Activated CD8-positive, alpha-beta memory T cell treated with anti-CD3 and anti-CD28 coated beads, Interleukin-2, amount 50 U/mL, for 4 hours (primary cell): ENCODE measurements around the gene CTSA.
"Not testable (repeated sequence)": the region's sequence is repeated elsewhere in the genome, so short reads cannot be mapped to it uniquely, and the experiment has no call there.

Experiments used
- DNase-seq: peaks from one replicate; pipeline ENCODE4 v3.0.0-alpha.2; 2020

CTSA gene

DNA sequence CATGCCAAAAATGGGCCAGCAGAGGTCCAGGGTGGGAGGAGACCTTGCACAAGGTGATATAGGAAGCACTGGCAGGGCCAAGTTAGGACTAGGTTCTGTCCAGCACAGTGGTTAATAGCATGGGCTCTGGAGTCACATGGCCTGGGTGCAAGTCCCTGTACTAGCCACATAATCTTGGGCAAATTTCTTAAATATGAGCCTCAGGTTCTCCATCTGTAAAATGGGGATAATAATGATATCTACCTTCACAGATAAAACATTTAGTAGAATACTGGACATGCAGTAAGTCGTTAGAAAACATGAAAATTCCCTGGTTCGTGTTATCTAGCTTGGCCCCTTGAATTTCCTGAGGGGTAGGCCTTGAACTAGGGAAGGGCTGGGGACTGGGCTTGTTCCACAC is 6.2 kb downstream of the CTSA start:
- no peak for DNase-seq

DNA sequence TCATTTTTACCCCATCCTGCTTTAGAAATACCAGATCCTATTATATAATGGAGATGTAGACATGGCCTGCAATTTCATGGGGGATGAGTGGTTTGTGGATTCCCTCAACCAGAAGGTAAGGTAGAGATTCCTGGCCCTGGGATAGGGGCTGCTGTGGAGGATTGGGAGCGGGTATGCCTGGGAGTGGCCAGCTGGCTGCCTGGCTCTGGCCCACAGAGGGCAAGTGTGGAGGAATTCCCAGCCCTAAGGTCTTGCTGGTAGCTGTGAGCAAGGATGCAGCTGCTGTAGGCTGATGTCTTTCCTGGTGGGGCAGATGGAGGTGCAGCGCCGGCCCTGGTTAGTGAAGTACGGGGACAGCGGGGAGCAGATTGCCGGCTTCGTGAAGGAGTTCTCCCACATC is 6.6 kb downstream of the CTSA start:
- DNase-seq: no peak

DNA sequence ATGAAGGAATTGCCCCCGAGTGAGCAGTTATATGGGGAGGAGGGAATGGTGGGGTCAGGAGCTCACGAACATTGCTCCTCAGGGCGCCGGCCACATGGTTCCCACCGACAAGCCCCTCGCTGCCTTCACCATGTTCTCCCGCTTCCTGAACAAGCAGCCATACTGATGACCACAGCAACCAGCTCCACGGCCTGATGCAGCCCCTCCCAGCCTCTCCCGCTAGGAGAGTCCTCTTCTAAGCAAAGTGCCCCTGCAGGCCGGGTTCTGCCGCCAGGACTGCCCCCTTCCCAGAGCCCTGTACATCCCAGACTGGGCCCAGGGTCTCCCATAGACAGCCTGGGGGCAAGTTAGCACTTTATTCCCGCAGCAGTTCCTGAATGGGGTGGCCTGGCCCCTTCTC is 7.2 kb downstream of the CTSA start:
- no peak for DNase-seq

DNA sequence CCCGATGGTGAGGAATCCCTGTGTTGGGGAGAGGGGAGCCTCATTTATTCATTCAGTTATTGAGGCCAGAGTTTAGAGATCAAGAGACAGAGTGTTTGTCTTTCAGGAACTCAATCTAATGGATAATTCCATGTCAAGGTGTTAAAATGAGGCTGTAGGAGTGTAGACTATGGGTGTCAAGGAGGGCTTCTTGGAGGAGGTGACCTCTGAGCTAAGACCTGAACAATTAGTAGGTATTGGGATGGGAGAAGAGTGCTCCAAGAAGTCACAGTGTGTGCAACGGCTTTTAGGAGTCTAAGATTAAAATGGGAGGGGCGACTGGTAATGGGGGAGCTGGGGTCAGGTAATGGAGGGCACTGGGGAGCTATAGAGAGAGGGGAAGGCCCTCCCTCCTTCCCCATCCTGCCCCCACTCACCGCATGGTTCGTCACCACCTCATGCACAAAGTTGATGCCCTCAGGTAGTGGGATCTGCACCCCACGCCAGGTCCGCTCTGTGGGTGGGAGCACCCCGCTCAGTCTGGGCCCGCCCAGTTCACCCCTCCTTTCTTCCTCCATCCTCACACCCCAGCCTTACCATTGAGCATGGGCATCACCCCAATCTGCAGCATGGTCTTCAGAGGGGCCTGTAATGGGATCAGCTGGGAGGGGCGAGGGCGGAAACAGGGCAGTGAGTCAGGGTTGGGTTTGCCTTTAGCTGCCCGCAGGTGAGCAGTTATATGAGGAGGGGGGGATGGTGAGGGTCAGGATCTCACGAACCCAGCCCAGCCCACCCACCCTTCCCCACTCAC is 8.1 kb downstream of the CTSA start:
- DNase-seq: no peak

DNA sequence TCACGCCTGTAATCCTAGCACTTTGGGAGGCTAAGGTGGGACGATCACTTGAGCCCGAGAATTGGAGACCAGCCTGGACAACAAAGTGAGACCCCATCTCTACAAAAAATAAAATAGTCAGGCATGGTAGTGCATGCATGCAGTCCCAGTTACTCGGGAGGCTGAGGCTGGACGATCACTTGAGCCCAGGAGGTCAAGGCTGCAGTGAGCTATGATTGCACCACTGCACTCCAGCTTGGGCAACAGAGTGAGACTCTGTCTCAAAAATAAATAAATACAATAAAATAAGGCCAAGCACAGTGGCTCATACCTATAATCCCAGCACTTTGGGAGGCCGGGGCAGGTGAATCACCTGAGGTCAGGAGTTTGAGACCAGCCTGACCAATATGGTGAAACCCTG is 10.2 kb downstream of the CTSA start:
- DNase-seq: not testable (repeated sequence)

DNA sequence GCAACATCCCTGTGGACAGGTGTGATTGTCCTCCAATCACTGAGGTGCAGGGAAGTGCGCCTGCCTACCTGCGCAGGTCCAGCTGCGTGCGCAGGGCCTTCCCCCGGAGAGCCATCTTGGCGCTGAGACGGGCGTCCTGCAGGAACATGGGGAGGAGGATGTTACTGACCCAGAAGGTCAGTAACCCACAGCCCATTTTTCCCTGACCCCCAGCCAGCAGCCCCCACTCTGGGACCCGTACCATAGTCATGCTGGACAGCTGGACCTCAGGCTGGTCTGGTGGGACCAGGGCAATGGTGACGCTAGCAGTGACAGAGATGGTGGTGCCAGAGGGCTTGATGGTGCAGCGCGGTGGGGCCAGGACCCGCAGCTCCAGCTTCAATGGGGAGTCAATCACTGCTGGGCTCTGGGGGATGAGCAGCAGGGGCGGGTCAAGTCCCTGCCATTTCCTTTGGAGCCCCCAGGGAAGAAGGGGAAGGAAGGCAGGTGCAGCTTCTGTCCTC is 11.1 kb downstream of the CTSA start:
- DNase-seq: no peak

DNA sequence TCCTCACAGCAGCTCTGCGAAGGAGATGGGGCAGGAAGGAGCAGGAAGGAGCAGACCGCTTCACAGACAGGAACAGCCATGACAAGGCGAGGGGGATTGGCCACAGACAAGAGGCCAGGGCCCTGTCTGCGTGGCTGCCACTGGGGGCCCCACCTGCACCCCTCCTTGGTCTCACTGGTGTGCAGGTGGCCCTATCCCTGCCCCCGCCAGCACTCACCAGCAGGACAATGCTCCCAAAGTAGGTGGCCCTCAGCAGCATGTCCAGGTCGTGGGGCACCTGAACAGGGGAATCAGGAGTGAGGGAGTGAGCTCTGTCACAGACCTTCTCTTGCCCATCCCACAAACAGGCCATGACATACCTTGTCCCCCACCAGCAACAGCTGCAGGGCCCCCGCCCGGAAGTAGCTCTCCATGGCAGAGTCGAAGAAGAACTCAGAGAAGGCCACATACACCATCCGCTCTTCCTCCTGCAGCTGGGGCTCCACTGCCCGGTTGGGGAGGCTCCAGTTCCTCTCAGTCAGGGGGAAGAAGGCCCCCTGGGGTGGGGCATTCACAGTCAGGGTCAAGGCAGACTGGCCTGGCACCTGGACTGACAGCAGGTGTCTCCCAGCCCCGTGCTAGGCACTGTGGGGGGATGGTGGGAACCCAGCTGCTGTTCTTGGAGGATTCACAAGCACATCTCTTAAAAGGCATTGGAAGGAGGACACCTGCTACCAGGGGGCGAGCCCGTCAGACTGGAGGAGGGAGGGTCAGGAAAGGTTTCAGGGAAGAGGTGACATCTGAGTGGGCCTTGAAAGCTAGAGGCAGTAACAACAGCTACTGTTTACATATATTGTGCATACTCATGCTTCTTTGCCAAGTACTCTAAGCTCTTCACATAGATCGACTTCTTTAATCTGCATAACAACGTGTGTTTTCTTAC is 13.7 kb downstream of the CTSA start:
- DNase-seq: no peak

DNA sequence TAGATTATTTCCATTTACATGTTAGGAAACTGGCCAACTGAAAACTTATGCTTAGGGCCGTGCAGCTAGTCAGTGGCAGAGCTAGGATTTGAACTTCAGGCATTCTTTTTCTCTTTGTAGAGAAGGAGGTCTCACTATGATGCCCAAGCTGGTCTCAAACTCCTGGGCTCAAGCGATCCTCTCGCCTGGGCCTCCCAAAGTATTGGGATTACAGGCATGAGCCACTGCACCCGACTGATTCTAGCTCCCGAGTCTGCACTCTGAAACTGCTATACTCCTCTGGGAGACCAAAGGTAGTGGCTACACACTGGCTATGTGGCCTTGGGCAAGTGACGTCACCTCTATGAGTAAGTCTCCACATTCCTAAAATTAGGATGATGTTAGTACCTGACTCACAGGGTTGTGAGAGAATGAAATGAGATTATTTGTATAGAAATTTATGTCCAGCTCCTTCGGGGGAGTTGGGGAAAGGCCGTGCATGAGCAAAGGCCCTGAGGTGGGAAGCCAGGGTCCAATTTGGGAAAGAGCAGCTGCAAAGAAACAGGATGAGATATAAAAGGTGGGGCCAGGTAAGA is 14.5 kb downstream of the CTSA start:
- no peak for DNase-seq

DNA sequence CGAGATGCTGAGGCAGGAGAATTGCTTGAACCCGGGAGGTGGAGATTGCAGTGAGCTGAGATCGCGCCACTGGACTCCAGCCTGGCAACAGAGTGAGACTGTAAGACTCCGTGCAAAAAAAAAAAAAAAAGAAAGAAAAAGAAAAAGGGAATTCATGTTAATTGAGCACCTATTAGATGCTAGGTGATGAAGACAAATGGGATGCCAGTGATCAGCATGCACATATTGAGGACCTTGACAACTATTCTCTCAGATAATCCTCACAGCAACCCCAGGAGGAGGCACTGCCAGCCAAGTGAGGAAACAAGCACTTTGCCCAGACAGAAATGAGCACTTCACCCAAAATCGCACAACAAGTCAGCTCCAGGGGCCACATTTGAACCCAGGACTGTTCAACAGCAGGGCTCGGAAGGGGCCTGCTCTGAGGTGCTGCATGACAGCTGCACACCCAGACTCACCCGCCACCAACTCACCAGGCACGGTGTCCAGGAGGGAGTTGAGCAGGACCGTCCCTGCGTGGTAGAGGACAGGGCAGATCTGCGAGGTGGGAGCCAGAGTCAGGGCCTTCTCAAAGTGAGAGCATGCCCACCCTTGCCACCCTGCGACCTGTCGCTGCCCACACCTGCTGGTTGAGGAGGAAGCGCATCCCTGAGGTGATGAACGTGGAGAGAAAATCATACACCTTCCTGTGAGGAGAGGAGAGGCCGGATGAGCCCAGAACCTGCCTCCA is 16.2 kb downstream of the CTSA start:
- DNase-seq: no peak

DNA sequence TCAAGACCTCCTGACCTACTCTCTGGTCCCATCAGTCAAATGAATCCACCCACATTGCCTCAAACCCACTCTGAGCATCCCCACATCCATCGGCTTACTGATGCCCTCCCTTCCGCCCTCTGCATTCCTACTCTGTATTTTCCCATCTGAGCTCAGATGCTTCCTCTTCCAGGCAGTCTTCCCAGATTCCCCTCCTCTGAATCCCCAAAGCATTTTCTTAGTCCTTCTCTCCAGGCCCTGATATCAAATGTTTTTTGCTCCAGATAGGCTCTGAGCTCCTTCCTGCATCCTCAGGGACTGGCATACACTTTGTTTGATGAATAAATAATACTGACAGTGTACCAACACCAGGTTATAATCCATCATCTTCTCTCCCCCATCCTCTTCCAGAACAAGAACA is 16.9 kb downstream of the CTSA start:
- no peak for DNase-seq

DNA sequence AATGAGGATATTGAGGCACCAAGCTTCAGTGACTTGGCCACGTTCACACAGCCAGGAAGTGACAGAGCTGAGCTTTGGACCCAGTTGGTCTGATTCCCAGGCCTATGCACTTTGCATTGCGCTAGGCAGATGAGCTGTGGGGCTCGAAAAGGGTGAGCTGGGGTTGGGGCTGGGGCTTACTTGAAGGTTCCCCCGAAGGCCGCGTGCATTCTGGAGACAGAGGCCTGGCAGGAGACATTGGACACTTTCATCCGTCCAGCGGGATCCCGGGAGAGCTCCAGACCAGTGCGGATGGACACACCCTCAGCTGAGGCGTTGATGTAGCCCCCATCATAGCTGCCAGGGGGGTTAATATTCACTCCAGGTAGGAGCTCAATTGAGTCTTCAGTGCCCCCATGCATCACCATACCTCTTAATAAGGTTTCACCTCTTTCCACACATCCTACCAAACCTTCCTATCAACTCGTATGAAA is 18.2 kb downstream of the CTSA start:
- no peak for DNase-seq

DNA sequence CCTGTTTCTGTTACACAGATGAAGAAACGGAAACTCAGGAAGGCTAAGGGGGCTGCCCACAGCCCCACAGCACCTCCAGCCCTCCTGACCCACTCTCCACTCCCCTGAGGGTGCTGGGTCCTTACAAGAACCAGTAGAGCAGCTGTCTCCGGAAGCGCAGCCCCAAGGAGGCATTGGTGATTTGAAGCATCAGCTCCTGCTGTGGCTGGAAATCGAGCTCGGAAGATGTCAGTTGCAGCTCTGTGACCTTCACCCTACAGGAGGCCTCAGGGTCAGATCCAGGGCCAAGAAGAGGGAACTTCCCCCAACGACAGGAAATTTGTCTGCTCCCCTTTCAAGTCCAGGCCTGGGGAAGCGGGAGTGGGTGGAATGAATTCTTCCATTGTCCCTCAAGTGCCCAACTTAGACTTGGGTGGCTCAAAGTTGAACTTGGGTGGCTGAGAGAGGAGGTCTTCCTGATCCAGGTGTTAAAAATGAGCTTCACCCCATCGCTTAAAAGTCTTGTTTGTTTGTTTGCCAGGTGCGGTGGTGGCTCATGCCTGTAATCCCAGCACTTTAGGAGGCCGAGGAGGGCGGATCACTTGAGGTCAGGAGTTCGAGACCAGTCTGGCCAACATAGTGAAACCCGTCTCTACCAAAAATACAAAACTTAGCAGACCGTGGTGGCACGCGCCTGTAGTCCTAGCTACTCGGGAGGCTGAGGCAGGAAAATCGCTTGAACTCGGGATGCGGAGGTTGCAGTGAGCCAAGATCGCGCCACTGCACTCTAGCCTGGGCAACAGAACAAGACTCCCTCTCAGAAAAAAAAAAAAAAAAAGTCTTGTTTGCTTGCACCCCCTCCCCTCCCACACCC is 18.9 kb downstream of the CTSA start:
- DNase-seq: no peak

DNA sequence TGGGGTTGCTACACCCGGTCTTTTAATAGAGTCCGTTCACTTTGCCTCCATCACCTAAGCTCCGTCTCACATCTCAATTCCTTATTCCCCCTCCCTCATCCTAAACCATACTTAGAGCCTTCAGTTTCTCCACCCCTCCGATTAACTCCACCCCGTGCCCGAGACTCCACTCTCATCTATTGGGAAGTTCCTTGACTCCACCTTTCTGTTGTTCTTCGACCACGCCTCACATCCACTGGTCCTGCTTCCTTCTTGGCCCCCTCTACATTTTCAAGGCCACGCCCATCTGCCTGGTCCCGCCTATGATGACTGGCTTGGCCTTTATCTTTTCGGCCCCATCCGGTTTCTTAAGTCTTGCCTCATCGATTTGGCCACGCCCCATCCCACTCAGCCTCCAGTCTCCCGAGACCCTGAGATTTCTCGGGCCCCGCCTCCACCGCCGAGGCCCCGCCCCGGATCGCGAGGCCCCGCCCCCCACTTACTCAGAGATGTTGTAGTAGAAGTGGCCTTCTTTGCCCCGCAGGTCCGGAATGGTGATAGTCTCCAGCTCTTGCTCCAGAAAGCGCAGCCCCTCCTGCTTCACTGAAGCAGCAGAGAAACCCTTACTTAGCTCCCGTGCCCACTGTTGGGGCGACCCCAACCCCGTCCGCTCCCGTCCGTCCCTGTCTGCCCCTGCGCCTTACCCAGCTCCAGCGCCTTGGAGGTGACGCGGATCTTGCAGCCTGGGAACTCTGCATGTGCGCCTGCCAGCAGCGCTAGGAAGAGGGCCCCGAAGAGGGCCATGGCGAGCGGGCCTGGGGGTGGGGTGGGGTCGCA is 19.7 kb downstream of the CTSA start:
- DNase-seq: peak; percentile 92

DNA sequence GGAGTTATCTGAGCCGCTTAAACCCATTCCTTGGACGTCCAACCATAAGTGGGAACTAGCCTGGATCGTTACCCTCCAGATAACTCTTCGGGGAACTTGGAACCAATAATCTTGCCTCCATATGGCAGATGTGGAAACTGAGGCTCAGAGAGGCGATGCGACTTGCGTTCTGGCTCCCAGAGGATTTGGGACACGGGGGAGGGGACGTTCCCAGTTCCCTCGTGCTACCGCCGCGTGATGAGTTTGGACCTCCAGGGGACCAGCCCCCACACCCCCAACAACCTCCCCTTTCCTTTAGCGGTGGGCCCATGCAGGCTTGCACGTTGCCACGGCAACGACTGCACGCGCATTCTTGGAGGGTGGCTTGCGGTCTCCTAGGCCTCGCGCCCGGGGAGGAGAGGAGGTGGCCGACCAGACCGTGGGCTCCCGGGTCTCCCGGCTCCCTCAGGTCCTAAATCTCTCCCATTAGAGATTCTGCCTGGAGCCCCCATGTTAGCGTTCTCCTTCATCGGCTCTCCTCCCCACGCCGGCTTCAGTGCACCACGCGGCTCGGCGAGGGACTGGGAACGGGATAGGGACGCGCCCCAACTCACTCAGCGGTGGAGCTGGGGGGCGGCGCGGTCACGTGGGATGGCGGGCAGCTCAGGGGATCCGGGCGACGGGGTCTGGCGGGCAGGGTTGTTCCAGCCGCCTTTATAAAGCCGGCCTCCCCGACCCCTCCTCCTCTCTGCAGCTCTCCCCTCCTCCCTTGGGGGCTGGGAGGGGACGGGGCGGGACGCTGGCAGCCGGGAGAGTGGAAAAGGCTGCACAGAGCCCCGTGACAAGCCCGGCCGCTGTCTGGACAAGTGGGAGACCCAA is 20.6 kb downstream of the CTSA start, which contains the start of gene PLTP:
Gene PLTP, minus strand, starts transcription at position 670 of the 858 bp plus-strand sequence. CDS start 703 bp downstream, outside the sequence.
- peak; percentile 32 for DNase-seq

DNA sequence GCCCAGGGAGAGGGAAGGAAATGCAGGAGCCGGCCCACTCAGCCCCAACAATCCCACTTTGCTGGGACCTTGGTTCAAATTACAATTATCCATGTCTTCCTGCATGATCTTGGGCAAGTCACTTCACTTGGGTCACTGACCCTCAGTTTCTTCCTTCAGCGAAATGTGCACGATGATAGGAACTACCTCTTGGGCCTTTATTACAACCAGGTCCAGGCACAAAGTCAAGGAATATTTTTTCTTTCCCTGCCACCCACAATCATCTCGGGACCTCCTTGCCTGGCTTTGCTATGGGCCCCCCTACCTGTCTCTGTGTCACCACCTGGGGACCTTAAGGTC is 21.2 kb downstream of the CTSA start:
- no peak for DNase-seq

DNA sequence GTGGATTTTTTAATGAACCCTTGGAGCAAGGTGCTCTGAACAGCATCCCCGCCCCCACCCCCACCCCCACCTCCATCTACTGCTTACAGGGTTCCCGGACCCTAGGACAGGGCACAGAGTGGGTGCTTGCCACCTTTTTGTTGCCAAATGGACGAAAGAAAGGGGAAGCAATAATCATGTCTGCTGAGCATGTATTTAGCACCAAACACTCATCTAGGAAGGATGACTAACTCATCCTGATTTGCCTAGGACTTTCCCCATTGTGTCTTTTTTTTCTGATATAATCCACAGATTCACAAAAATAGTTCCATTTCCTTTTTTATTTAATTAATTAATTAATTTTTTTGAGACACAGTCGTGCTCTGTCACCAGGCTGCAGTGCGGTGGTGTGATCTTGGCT is 22.0 kb downstream of the CTSA start:
- DNase-seq: no peak

DNA sequence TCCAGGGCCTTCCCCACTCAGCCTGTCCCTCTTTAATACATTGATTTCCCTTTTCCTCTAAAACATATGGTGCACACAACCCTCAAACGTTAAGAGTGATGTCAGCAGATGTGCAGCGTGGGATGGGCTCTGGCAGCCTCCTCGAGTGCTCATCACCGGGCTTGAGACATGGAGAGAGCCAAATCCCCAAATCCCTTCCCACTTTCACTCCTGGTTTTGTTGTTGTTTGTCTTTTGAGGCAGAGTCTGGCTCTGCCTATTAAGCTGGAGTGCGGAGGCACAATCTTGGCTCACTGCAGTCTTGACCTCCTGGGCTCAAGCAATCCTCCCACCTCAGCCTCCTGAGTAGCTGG is 26.6 kb downstream of the CTSA start:
- no peak for DNase-seq

DNA sequence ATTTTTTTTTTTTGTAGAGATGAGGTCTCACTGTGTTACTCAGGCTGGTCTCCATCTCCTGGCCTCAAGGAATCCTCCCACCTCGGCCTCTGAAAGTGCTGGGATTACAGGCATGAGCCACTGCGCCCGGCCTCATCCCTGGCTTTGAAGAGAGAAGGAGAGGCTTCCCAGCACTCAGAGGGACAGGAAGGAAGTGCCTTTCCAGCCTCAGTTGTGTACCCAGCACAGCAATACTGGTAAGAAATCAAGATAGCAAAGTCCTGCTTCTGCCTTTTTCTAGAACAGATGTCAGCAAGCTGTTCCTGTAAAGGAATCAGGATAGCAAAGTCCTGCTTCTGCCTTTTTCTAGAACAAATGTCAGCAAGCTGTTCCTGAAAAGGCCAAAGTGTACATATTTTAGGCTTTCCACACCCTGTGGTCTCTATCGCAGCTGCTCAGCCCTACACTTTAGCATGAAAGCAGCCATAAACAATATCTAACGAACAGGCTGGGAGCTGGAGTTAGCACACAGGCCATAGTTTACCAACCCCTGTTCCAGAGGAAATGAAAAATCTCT is 27.1 kb downstream of the CTSA start:
- DNase-seq: no peak

DNA sequence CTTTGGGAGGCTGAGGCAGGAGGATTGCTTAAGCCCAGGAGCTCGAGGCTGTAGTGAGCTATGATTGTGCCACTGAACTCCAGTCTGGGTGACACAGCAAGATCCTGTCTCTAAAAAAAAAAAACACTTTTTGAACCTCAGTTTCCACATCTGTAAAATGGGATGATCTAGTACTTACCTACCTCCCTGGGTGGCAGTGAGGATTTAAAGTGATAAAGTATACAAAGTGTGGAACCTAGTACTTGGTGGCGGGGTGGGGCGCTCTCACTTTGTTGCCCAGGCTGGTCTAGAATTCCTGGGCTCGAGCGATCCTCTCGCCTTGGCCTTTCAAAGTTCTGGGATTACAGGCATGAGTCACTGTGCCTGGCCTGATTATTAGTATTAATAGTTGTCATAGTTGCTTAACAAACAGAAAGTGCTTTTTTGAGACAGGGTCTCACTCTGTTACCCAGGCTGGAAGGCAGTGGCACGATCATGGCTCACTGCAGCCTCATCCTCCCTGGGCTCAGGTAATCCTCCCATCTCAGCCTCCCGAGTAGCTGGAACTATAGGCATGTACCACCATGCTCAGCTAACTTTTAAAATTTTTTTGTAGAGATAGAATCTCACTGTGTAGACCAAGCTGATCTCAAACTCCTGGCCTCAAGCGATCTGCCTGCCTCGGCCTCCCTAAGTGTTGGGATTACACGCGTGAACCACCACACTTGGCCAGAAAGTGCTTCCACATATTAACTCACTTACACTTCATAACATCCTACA is 27.8 kb downstream of the CTSA start:
- no peak for DNase-seq
